GM23248 (cell line): ENCODE measurements around the gene KCNH2. TPM values are rescaled to one million over a fixed set of nuclear protein-coding genes. Genes with fewer than 3 reads are reported as not detected.

Experiments
- DNase-seq: peaks from one replicate; pipeline ENCODE4 v3.0.0-alpha.2; 2015
- H2AFZ ChIP-seq: fragments of 200-600 bp; sonication (generic); 2 replicates; pipeline ENCODE4 v1.6.1; 2016; ENCODE audit warnings: antibody characterized with exemption
- H3F3A ChIP-seq: fragments of 200-600 bp; sonication (generic); 2 replicates; pipeline ENCODE4 v1.6.1; 2016; ENCODE audit warnings: mild to moderate bottlenecking, antibody characterized with exemption, mixed run types; ENCODE audit not compliant: insufficient read depth
- H3K27ac ChIP-seq: fragments of 200-600 bp; sonication (generic); 2 replicates; pipeline ENCODE4 v1.5.1; 2016; ENCODE audit warnings: mild to moderate bottlenecking
- H3K27me3 ChIP-seq: fragments of 200-600 bp; sonication (generic); replicated peaks from 2 replicates; pipeline ENCODE4 v1.6.1; 2016; ENCODE audit warnings: mild to moderate bottlenecking; ENCODE audit not compliant: insufficient read depth
- H3K36me3 ChIP-seq: fragments of 200-600 bp; sonication (generic); 2 replicates; pipeline ENCODE4 v1.6.1; 2016; ENCODE audit warnings: low read depth, mild to moderate bottlenecking
- H3K4me1 ChIP-seq: fragments of 200-600 bp; sonication (generic); 2 replicates; pipeline ENCODE4 v1.6.1; 2016; ENCODE audit warnings: mild to moderate bottlenecking; ENCODE audit not compliant: insufficient read depth
- H3K4me2 ChIP-seq: fragments of 200-600 bp; sonication (generic); one replicate; pipeline ENCODE4 v1.6.1; 2016; ENCODE audit warnings: mild to moderate bottlenecking; ENCODE audit not compliant: unreplicated experiment
- H3K4me3 ChIP-seq: fragments of 200-600 bp; sonication (generic); 2 replicates; pipeline ENCODE4 v1.5.1; 2016; ENCODE audit warnings: mild to moderate bottlenecking
- H3K79me2 ChIP-seq: fragments of 200-600 bp; sonication (generic); 2 replicates; pipeline ENCODE4 v1.6.1; 2016; ENCODE audit warnings: mild to moderate bottlenecking; ENCODE audit not compliant: insufficient read depth
- H3K9ac ChIP-seq: fragments of 200-600 bp; sonication (generic); 2 replicates; pipeline ENCODE4 v1.6.1; 2016; ENCODE audit warnings: mild to moderate bottlenecking
- H3K9me2 ChIP-seq: fragments of 200-600 bp; sonication (generic); 2 replicates; pipeline ENCODE4 v1.6.1; 2016; ENCODE audit warnings: mixed run types, mild to moderate bottlenecking, moderate library complexity; ENCODE audit not compliant: insufficient read depth
- H3K9me3 ChIP-seq: fragments of 200-600 bp; sonication (generic); one replicate; pipeline ENCODE4 v1.6.1; 2017; ENCODE audit warnings: low read depth
- H4K20me1 ChIP-seq: fragments of 200-600 bp; sonication (generic); 2 replicates; pipeline ENCODE4 v1.6.0; 2016; ENCODE audit not compliant: insufficient read depth
- EZH2 ChIP-seq: fragments of 200-600 bp; sonication (generic); IDR thresholded peaks from 2 replicates; pipeline ENCODE4 v1.6.1; 2018; ENCODE audit warnings: antibody characterized with exemption, mild to moderate bottlenecking; ENCODE audit not compliant: insufficient read depth, poor library complexity, severe bottlenecking
- EZH2phosphoT487 ChIP-seq: fragments of 200-600 bp; sonication (generic); IDR thresholded peaks from 2 replicates; pipeline ENCODE4 v1.6.1; 2018; ENCODE audit warnings: antibody characterized with exemption, moderate library complexity, mild to moderate bottlenecking, low read depth; ENCODE audit not compliant: insufficient read depth
- WGBS, 2 experiments: methylation state at CpG; one replicate each; pipeline ENCODE4 v1.1.6; 2015 to 2017; ENCODE audit warnings: low lambda C conversion rate in 2 of 2, low coverage in 1 of 2; ENCODE audit errors: missing lambda C conversion rate in 2 of 2; 5-methylcytosine and 5-hydroxymethylcytosine counted together
- in situ Hi-C: fragments of 300-500 bp; cut with MboI; formaldehyde crosslinking; loops from 2 replicates; pipeline ENCODE4 v1.15.0; 2020
- polyA plus RNA-seq: library from polyadenylated mRNA; unstranded; fragments of >200 nt; fragmentation: Nextera tagmentation; extraction: Ambion mirVana; gene quantifications from 2 replicates; pipeline ENCODE4 v1.2.1, GENCODE V29; 2016
- total RNA-seq: library from RNA; depleted of rRNA; stranded (reverse); fragments of >200 nt; shearing (Covaris generic); gene quantifications from 2 replicates; pipeline ENCODE4 v1.2.3, GENCODE V29; 2014

Gene KCNH2
- total and polyA plus RNA-seq, 2 experiments from 2014 or later, result not detected

DNA sequence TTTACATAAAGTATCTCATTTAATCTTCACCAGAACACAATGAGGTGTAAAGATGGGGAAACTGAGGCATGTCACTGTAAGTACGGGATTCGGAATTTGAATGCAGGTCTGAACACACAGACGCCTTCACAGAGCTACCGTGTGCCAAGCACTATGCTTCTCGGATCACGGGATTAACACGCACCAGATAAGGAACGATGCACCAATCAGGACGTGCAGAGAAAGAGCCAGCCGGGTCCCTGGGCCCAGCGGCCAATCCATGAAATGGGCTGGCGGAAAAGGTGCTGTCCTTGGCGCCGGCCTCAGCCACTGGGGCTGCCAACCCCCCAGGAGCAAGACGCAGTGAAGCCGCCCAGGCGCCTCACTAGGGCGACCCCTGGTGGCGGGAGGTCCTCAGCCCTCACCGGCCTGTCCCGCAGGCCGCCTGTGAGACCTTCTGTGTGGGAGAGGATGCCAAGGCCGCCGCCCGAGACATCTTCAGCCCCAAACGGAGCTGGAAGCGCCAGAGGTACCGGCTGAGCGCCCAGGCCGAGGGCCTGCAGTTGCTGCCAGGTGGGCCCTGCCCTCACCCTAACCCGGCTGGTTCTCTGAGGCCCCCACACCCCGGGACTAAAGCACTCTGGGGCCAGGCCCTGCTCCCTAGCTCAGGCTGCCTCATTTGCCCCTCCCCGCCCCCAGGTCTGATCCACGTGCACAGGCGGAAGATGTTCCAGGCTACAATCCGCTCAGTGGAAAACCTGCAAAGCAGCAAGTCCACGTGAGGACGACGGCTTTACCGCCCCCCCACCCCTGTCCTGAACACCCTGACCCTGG lies 30.6 kb upstream of the KCNH2 start:
- 0 out of 2 replicates have a peak overlapping the region, but pooled peaks have one; percentile 33 for H3K4me3 ChIP-seq
- TF ChIP-seq EZH2phosphoT487 (no peak), EZH2 (no peak)
- no peaks in the 10 kb centered on the region for H3K4me1 ChIP-seq
- H3K27ac ChIP-seq, result no peak overlapping the region
- H3K9me3 ChIP-seq, result no peaks in the 10 kb centered on the region
- no peaks in the 10 kb centered on the region for H3K79me2 ChIP-seq
- 0 out of 2 replicates have a peak overlapping the region, but pooled peaks have one; percentile 35 for H3K9ac ChIP-seq
- H2AFZ ChIP-seq, result peak overlapping the region; percentile 65
- peak overlapping the region; percentile 13 for H3K4me2 ChIP-seq
- H4K20me1 ChIP-seq, result no peaks in the 10 kb centered on the region
- 8 to 19% methylated on average over 34 to 40 of the region's 40 CpGs for WGBS, 2 experiments
- H3K36me3 ChIP-seq, result no peaks in the 10 kb centered on the region
- H3K9me2 ChIP-seq, result no peaks in the 10 kb centered on the region
- H3F3A ChIP-seq, result no peaks in the 10 kb centered on the region
- DNase-seq, result peak; percentile 69
- H3K27me3 ChIP-seq, result no peaks in the 10 kb centered on the region; the same call in 1 of the 2 replicates
- in situ Hi-C loops, result no loop called here

DNA sequence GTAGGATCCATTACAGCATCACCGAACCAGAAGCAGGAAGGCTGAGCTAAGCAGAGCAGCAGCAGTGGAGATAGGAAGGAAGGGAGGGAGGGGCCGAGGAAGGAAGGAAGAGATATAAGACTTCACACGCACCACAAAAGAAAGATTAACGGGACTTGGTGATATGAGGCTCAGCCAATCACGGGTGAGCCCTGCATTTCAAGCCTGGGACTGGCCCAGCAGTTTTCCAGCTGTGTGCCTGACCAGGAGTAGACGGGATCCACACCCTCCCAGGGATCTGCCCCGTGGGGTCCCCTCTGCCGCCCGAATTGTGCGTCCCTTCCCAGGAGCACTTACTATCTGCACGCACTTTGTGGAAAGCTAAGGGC lies 30.0 kb upstream of the KCNH2 start:
- Histone ChIP-seq H3K27ac (no peak overlapping the region), H3K9me2 (no peaks in the 10 kb centered on the region), H3K4me2 (no peak overlapping the region), H3K4me3 (no peak overlapping the region), H3K4me1 (no peaks in the 10 kb centered on the region), H4K20me1 (no peaks in the 10 kb centered on the region), H3K27me3 (no peaks in the 10 kb centered on the region; the same call in 1 of the 2 replicates), H3K36me3 (no peaks in the 10 kb centered on the region), H3F3A (no peaks in the 10 kb centered on the region), H3K9me3 (no peaks in the 10 kb centered on the region), H2AFZ (peak overlapping the region; percentile 65), H3K9ac (no peak overlapping the region), H3K79me2 (no peaks in the 10 kb centered on the region)
- in situ Hi-C loops, result no loop called here
- DNase-seq, result no peak
- WGBS, 2 experiments, result 53 to 55% methylated on average over 7 to 11 of the region's 11 CpGs
- no peak for TF ChIP-seq EZH2
- no peak for TF ChIP-seq EZH2phosphoT487

- in situ Hi-C loops, result no loop called here
- Histone ChIP-seq H4K20me1 (no peaks in the 10 kb centered on the region), H3K27me3 (no peaks in the 10 kb centered on the region; the same call in 1 of the 2 replicates), H3K4me3 (no peak overlapping the region), H3F3A (no peaks in the 10 kb centered on the region), H2AFZ (no peak overlapping the region), H3K9me2 (no peaks in the 10 kb centered on the region), H3K4me1 (no peaks in the 10 kb centered on the region), H3K9me3 (no peaks in the 10 kb centered on the region), H3K79me2 (no peaks in the 10 kb centered on the region), H3K9ac (no peak overlapping the region), H3K36me3 (no peaks in the 10 kb centered on the region), H3K27ac (no peak overlapping the region), H3K4me2 (no peak overlapping the region)
- 83 to 84% methylated on average over 7 of the region's 7 CpGs for WGBS, 2 experiments
- TF ChIP-seq EZH2 (no peak), EZH2phosphoT487 (no peak)
- DNase-seq, result no peak
These were observed 29.4 kb upstream of the KCNH2 start for GRCh38 chr7:151007469-151007898.

DNA sequence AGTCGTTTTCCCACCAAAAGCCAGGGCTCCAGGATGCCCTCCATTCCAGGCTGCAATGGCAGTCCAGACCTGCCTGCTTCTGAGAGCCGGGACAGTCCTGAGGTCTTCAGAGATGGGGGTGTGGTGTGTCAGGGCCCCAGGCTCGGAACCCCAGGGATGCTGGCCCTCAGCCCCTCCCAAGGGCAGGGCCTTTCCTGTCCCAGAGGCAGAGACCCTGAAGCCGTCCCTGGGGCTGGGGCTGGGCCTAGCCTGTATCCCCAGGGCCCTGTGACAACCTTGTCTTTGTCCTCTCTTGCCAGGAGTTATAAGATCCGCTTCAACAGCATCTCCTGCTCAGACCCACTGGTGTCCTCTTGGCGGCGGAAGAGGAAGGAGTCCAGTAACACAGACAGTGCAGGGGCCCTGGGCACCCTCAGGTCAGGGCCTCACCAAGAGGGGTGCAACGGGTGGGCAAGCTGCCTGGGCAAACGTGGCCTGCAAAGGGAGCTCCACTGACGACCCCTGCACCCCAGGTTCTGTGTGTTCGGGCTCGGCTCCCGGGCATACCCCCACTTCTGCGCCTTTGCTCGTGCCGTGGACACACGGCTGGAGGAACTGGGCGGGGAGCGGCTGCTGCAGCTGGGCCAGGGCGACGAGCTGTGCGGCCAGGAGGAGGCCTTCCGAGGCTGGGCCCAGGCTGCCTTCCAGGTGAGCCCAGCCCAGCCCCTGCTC lies 28.6 kb upstream of the KCNH2 start:
- no peaks in the 10 kb centered on the region for H3K9me2 ChIP-seq
- TF ChIP-seq EZH2 (no peak), EZH2phosphoT487 (no peak)
- H2AFZ ChIP-seq, result no peak overlapping the region
- H3K4me3 ChIP-seq, result no peak overlapping the region
- no peaks in the 10 kb centered on the region for H3F3A ChIP-seq
- in situ Hi-C loops, result no loop called here
- H3K9ac ChIP-seq, result no peak overlapping the region
- no peaks in the 10 kb centered on the region for H3K9me3 ChIP-seq
- H3K4me1 ChIP-seq, result no peaks in the 10 kb centered on the region
- DNase-seq, result no peak
- no peaks in the 10 kb centered on the region; the same call in 1 of the 2 replicates for H3K27me3 ChIP-seq
- 59 to 66% methylated on average over 23 of the region's 23 CpGs for WGBS, 2 experiments
- no peaks in the 10 kb centered on the region for H4K20me1 ChIP-seq
- no peak overlapping the region for H3K4me2 ChIP-seq
- no peaks in the 10 kb centered on the region for H3K36me3 ChIP-seq
- H3K79me2 ChIP-seq, result no peaks in the 10 kb centered on the region
- H3K27ac ChIP-seq, result no peak overlapping the region
